ENCODE measurements around the gene CRTAP.
"Not testable (repeated sequence)": the region's sequence is repeated elsewhere in the genome, so short reads cannot be mapped to it uniquely, and the experiment has no call there.

CRTAP gene

GRCh38 chr3:33174711-33175414 is 61.0 kb downstream of the CRTAP start:
- DNase-seq (ENCODE audit: low spot score): no peak

GRCh38 chr3:33179132-33179531 is 65.3 kb downstream of the CRTAP start:
- DNase-seq (ENCODE audit: low spot score): no peak

- DNase-seq (ENCODE audit: low spot score): no peak
These were observed 67.4 kb downstream of the CRTAP start for GRCh38 chr3:33181229-33181628.

- not testable (repeated sequence) for DNase-seq (ENCODE audit: low spot score)
These were observed 67.8 kb downstream of the CRTAP start for GRCh38 chr3:33181641-33182040.

- DNase-seq (ENCODE audit: low spot score): no peak
These were observed 71.0 kb downstream of the CRTAP start for GRCh38 chr3:33184863-33185262.

GRCh38 chr3:33186524-33187367 is 72.9 kb downstream of the CRTAP start:
- no peak for DNase-seq (ENCODE audit: low spot score)

GRCh38 chr3:33187368-33187634 is 73.5 kb downstream of the CRTAP start:
- DNase-seq (ENCODE audit: low spot score): no peak

- no peak for DNase-seq (ENCODE audit: low spot score)
These were observed 80.5 kb downstream of the CRTAP start for GRCh38 chr3:33194303-33194702.

- DNase-seq (ENCODE audit: low spot score): no peak
These were observed 82.7 kb downstream of the CRTAP start for GRCh38 chr3:33196538-33196937.
